C4-2B (cell line): ENCODE data around the gene FBXL20.
A peak's percentile ranks its signal among the peaks of the same experiment; 100 is the strongest.

Experiments used
- H3K27ac ChIP-seq: fragments of 450-650 bp; 2 replicates; pipeline ENCODE4 v1.5.1; 2017
- CTCF ChIP-seq: fragments of 450-650 bp; conservative IDR thresholded peaks from 2 replicates; pipeline ENCODE4 v1.5.1; 2017; ENCODE audit warnings: mild to moderate bottlenecking
- ZFX ChIP-seq: fragments of 450-650 bp; IDR thresholded peaks from 2 replicates; pipeline ENCODE4 v1.6.1; 2017

FBXL20 gene

DNA sequence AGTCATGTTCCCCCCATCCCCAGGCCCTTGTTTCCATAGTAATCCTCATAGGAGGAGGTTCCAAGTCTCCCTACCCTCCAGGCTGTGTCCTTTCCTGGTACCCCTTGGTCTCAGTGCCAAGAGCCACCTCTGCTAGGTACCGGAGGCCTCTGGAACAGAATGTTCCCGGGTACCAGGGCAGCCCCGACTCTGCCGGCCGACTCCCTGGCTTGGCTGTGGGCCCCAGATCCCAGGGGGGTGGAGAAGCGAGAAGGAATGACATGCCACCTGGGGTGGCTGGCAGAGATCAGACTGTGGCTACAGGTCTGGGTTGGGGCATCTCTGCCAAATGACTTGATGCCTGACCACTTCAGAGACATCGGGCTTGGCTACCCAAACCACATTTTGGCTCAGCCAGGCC is 179.3 kb downstream of the FBXL20 start:
- no peak overlapping the region for H3K27ac ChIP-seq
- TF ChIP-seq CTCF = no peak
- TF ChIP-seq ZFX = no peak

DNA sequence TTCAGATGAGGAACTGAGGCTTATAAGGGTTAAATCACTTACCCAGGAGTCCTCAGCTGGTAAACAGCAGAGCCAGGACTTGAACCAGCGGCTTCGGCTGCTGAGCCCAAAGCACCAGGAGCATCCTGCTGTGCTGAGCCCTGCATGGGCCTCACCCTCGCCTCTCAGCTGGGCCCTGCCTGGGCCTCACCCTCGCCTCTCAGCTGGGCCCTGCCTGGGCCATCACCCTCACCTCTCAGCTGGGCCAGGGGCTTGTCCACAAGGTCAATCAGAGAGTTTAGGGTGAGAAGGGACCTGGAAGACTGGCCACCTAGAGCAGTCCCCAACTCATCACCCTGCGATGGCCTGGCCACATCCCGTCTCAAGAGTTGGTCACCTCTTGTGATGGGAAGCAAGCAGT is 179.9 kb downstream of the FBXL20 start:
- no peak overlapping the region for H3K27ac ChIP-seq
- no peak for TF ChIP-seq CTCF

- TF ChIP-seq ZFX = no peak
- no peak for TF ChIP-seq CTCF
- H3K27ac ChIP-seq = no peak overlapping the region
Measured at GRCh38 chr17:39219647-39220154, 181.7 kb downstream of the FBXL20 start.

GRCh38 chr17:39218906-39219305 is 182.5 kb downstream of the FBXL20 start:
- H3K27ac ChIP-seq = no peak overlapping the region
- TF ChIP-seq CTCF = no peak
- TF ChIP-seq ZFX = no peak

DNA sequence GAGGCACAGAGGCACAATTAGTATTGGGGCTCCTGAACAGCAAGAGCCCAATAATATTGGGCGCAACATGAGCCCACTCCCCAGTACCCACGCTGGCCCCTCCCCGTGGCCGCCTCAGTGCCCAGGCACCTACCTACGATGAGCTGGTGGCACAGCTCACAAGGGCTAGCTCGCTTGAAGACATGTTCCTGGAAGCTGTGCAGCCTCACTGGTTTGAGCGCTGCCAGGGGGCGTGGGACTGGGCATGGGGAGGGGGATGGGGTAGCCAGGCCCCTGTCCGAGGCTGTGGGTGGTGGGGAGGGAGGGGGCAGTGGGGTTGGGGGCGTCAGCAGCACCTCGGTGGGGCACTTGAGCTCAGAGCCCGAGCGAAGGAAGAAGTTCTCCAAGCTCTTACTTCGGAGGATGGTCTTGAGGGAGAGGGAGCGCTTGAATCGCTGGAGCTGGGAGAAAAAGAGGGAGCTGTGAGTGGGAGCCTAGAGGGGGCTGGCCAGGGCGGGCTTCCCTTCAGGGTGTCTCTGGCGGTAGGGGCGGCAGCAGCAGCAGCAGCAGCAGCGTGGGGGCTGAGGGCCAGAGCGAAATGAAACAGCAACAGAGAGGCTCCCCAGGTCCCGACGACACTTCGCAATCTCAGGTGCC is 183.6 kb downstream of the FBXL20 start:
- TF ChIP-seq CTCF = no peak
- TF ChIP-seq ZFX = no peak
- no peak overlapping the region for H3K27ac ChIP-seq

- H3K27ac ChIP-seq = no peak overlapping the region
- TF ChIP-seq ZFX (no peak), CTCF (no peak)
Measured at GRCh38 chr17:39213852-39214251, 187.6 kb downstream of the FBXL20 start.

DNA sequence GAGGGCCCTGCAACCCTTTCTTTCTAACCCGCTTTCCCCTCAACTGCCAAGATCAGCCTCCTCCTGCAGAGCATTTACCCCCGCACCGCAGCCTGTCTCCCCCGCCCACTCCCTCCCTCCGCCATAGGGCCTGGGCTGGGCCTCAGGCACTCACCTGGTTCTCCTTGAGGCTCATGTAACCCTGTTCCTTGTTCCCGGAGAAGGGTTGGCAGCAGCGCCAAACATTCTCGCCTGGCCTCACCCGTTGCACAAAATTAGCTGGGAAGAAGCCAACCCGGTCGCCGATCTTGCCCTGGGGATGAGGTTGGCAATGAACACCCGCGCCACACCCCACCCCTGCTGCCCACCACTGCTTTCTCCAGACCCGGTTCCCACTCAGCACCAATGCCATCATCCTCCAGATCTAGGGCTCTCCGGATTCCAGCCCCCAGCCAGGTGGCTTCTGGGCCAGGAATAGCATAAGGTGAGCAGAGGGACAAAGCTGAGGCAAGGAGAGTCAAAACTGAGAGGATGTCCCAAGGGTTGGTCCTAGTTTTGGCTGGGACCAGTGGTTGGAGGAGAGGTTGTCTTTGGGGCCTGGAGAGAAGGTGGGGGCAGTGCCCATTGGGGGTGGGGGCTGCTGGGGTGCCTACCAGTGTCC is 188.5 kb downstream of the FBXL20 start:
- H3K27ac ChIP-seq = peak overlapping the region; percentile 37
- TF ChIP-seq CTCF = no peak
- TF ChIP-seq ZFX = no peak
